ENCODE measurements around the gene RPS3.
"Not testable (repeated sequence)": the region's sequence is repeated elsewhere in the genome, so short reads cannot be mapped to it uniquely, and the experiment has no call there.

RPS3 gene

DNA sequence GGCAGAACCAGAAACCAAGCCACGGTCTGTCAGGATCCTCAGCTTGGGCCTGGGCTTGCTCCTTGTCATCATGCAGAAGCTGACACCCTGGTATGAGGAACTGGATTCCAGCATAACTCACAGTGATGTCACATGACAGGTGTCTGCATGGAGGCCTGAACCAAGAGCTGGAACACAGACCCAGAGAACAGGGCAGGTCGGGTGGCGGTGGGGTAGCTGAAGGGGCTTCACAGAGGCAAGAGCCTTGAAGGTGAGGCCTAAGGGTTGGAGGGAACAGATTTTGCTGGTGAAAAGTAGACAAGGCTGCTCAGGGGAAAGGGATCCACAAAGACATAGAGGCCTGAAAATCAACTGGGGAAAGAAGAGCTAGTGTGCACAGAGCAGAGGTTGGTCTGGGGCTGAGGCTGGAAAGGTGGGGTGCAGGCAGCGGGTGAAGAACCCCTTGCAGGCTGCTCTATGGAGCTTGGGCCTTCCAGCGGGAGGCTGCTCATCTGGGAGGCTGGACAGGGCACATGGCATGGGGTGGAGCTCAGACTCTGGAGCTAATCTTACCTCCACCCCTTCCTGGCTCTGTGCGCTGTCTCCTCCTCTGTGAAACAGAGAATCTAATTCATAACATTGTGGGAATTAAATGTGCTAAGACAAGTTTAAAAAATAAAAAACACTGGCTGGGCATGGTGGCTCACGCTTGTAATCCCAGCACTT, 18.4 kb upstream of the RPS3 start:
- FAIRE-seq: no peak

DNA sequence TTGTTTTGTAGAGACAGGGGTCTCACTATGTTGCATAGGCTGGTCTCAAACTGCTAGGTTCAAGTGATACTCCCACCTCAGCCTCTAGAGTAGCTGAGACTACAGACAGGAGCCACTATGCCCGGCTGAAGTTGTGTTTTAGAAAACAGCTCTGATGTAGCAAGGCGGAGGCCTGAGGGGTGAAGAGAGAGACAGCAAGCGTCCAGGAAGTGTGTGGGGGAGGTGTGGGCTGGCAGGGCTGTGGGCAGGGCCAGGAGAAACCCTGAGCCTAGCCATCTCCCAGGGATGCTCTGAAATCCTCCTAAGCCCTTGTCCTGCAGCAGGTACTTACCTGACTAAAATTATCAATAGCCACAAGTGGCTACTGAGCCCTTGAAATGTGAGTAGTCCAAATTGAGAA, 16.1 kb upstream of the RPS3 start:
- FAIRE-seq: no peak

DNA sequence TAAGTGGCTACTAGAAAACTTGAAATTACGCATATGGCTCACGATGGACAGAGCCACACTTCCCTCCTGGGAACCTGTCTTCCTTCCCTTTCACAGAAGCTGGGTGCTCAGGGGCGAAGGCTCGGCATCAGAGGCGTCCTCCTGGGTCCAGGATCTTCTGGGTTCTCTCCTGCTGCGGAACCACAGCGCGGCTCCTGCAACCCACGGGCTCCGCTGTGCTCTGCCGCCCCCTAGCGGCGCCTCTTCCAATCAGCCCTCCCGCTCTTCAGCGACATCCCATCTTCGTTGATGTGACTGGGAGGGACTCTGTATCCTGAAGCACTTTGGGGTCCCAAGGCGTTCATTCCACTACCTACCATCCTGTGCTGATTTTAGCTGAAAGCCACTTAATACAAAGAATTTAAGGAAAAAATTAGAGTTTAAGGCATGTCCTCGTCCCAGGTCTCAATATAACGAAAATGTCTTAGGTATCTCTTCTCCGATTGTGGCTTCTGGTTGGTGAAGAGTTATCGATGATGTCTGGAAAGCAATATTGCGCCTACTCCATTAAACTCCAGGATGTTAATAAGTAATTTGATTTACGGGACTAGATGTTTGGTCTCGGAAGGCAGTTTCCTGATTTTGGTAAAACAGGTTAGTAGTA, 14.8 kb upstream of the RPS3 start:
- no peak for FAIRE-seq

DNA sequence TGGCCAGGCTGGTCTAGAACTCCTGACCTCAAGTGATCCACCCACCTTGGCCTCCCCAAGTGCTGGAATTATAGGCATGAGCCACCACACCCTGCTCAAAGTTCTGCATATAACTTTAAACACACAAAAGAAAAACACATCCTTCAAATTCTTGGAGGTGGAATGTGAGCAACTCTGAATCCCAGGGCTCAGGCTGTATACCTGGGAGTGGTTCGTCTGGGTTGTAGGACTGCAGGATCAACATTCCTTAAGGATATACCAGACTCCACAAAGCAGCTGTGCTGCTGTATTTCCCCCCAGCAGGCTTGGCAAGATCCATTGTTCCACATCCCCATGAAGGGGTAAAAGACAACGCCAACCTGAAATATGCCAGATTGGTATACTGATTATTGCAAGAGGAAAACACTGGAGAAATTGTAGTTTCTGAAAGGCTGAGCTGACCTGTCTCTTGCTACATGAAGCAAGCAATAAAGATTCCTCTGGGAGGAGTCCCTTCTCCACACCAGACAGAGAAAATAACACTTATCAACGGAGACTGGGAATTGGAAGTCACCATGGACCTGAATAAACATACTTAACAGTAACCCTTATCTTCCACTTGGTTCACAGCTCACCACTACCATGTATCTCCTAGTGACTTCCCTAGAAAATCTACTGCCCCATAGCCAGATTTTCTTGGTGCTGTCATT, 12.2 kb upstream of the RPS3 start:
- FAIRE-seq: no peak

DNA sequence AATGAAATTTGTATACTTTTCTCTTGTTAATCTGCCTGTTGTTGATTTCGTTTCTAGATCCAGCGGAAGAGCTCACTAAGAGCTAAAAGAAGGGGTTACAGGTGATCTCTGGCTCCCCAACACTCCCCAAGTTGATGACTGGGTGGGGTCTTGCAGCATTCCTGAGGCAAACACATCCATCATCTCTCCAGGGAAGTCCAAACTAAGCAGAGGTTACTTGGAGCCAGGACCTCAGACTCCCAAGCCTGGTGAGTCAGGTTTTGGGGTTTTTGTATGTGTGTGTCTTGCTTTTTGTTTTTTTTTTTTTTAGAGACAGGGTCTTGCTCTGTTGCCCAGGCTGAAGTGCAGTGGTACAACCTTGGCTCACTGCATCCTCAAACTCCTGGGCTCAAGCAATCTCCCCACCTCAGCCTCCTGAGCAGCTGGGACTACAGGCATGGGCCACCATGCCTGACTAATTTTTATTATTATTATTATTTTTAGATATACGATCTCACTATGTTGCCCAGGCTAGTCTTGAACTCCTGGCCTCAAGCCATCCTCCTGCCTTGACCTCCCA, 11.5 kb upstream of the RPS3 start:
- no peak for FAIRE-seq

DNA sequence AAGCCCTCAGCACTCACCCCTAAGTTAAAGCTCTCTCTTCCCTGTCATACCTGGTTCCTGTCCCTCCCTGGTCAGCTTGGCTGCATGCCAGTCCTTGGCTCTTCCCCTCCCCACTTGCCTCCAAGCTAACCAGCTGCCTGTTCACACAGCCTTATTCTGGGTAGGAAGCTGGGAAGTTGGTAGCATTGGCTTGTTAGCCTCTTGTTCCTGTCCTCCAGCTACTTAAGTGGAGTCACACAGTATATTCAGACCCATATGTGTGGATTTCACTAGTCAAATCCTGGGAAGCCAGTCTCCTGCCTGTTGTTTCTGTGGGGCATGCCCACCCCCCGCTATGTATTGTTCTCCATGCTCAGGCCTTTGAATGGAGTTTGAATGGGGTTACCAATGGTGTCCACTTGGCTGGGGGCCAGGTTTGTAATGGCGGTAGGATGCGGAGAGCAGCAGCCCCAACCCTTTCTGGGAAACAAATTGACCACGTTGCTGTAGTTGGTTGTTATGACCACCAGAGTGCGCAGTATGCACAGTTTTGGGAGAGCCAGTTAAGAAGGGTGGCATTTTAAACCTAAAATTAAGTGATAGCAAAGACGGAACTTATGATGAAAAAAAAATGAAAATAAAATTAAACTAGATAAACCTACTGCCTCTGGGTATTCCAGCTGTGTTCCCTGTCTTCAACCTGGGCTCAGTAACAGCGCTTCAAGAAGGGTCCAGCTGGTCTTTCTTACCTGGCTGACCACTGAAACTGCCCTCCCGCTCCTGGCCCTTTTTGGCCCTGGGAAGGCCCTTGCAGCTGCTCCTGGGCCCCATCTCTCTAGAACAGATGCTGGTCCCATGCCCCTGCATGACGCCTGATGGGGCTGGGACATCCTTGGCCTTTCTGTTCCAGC, 10.7 kb upstream of the RPS3 start:
- FAIRE-seq: peak; percentile 73

DNA sequence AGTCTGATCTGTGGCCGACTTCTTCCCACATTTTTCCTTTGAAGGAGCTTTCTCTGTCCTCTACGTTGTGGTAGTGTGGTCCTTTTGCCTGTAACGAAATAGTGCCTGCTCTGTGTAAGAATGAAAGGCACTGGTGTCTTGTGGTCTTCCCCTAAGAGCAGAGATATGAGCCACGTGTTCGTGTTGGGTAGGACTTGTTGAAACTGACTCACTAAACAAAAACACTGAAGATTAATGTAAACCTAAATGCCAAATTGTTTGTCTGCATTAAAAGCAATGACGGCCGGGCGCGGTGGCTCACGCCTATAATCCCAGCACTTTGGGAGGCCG, 10.1 kb upstream of the RPS3 start:
- FAIRE-seq: no peak

DNA sequence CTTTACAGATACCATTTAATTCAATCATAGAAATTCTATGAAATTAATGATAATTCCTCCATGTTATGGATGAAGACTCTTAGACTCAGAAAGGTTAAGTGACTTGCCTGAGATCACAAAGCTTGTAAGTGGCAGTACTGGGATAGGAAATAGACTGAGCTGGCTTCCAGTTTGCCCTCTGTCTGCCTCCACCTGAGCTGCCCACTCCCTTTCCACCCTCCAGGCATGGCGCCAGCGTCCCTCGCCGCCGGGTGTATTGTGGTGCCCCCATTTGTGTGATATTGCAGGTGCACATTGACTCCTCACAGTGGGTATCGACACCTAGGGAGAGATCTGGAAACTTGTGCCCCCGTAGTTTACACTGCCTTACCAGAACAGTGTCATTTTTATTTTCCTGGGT, 9.4 kb upstream of the RPS3 start:
- no peak for FAIRE-seq

DNA sequence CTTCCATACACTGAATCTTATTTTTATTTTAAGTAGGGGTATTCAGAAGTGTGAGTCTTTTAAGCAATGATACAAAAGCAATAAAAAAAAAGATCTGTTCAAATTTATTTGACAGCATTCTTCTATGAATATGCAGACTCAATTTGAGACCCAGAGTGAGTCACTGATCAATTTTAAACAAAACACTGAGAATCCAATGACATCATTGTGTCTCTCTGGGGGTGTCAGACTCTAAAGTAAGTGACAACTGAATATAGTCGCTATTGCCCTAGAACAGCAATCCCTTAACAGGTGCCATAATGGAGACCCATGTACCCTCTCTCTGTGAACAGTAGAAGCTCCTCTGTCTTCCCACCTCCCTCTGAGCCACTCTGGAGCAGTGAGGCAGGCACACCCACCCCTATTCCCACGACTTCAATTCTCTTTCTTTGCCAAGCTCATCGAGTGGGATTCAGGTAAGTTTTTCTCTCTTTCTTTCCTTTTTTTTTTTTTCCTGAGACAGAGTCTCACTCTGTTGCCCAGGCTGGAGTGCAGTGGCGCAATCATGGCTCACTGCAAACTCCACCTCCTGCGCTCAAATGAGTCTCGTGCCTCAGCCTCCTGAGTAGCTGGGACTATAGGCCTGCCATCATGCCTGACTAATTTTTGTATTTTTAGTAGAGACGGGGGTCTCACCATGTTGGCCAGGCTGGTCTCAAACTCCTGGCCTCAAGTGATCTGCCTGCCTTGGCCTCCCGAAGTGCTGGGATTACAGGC, 5.1 kb upstream of the RPS3 start:
- FAIRE-seq: no peak

DNA sequence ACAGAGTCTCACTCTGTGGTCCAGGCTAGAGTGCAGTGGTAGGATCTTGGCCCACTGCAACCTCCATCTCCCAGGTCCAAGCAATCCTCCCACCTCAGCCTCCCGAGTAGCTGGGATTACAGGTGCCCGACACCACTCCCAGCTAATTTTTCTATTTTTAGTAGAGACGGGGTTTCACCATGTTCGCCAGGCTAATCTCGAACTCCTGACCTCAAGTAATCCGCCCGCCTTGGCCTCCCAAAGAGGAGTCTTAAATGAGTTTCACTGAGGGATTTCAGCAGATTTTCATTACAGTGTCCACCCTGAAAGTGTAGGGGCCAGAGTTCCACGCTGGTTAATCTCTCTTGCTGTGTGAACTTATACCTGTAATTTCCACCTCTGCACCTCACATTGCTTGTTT, 412 bp upstream of the RPS3 start:
- no peak for FAIRE-seq

DNA sequence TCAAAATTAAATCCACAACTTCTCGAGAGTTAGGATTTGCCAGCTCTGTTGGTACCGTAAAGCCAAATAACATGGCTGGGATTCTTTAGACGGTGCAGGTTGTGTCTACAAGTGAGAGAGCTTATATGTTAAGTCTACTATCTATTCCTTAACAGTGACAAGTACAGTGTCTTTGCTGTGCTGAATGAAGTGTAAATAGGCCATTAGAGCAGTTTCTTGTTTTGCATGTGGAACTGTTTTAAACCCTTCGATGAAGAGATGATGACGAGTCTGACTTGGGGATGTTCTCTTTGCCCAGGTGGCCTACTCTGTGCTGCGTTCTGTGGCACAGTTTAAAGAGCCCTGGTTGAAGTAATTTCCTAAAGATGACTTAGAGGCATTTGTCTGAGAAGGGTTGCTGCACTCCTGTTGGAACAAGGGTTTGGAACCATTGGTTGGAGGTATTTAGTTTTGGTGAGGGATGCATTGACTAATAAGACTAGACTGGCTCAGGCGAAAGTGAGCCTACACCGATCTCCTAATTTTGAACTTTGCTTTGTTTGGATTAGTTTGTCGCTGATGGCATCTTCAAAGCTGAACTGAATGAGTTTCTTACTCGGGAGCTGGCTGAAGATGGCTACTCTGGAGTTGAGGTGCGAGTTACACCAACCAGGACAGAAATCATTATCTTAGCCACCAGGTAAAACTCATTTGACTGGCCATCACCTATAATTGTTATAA, 988 bp downstream of the RPS3 start:
- FAIRE-seq: no peak

DNA sequence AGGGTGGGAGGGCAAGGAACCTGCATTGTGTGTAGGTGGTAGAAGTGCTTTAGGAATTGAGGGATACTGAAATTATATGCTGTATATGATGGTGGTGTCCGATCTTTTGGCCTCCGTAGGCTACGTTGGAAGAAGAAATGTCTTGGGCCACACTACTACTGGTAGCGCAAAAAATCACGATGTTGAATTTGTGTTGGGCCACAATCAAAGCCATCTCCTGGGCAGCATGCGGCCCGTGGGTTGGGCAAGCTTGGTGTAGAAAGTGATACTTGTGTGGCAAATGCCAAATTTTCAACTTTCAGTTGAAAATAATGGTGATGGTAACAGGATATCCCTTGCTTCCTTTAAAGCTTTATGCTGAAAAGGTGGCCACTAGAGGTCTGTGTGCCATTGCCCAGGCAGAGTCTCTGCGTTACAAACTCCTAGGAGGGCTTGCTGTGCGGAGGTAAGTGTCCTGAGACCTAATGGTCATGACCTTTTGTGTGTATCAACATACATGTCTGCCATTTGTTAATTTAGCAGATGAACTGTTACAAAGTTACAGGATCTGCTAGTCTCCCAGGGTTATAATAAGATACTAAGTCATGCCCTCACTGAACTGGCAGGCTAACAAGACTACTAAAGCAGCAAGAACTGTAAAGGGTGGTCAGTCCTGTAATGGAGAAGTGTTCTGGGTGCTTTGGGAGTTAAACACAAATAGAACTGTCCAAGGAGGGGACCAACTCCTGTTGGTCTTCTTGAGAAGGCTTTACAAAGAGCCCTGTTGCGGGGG, 2.9 kb downstream of the RPS3 start:
- no peak for FAIRE-seq

DNA sequence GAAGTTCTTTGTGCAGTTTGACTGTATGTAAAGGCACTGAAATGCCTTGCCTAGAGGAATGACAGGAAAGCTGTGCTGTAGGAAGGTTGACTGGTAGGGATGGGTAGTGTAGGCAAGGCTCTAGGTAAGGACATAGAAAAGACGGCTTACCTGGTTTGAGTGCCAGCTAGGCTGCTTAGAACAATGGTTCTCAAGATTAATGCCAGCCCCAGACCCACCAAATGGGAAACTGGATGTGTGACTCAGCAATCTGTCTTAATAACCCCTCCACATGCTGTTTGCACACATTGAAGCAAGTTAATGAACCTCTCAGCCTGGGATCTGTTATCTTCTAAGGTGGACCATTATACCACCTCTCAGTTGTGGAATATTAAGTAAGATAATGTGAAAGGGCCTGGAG, 3.7 kb downstream of the RPS3 start:
- FAIRE-seq: no peak

DNA sequence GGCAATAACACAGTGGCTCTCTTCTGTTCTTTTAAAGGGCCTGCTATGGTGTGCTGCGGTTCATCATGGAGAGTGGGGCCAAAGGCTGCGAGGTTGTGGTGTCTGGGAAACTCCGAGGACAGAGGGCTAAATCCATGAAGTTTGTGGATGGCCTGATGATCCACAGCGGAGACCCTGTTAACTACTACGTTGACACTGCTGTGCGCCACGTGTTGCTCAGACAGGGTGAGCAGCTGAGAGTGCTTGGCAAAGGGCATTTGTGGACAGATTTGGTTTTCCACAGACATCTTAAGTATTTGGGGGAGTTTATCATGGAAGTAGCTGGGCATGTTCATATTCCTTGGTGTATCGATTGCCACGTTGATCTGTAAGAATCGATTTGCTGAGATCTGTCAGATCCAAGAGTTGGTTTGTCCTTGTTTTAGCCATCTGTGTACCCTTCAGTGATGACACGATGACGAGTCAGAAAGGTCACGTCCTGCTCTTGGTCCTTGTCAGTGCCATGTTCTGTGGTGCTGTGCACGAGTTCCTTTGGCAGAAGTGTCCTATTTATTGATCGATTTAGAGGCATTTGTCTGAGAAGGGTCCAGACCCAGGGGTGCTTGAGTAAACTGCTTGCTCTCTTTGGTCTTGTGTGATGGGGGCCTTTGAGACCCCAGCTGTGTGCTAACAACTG, 4.8 kb downstream of the RPS3 start:
- no peak for FAIRE-seq

DNA sequence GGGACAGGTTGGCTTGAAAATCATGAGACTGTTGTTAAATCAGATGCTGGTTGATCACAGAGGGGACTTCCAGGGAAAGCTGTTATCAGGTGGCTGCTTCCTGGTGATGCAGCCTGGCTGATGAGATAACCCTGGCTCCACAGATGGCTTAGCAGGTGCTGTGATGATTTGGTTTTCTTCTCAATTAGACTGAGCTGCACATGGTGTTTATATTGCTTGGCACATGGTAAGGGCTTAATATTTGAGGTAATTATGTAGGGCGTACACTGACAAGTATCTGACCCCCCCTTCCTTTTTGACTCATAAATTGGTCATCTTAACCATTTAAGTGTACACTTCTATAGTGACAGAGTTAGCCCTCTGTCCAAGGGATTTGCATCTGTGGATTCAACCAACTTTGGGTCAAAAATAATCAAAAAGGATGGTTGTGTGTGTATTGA, 7.0 kb downstream of the RPS3 start:
- no peak for FAIRE-seq

DNA sequence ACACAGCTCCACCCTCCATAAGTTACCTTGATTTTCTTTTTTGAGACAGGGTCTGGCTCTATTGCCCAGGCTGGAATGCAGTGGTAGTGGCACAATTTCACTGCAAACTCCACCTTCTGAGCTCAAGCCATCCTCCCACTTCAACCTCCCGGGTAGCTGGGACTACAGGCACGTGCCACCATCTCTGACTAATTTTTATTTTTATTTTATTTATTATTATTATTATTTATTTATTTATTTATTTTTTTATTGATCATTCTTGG, 9.6 kb downstream of the RPS3 start:
- FAIRE-seq: no peak

DNA sequence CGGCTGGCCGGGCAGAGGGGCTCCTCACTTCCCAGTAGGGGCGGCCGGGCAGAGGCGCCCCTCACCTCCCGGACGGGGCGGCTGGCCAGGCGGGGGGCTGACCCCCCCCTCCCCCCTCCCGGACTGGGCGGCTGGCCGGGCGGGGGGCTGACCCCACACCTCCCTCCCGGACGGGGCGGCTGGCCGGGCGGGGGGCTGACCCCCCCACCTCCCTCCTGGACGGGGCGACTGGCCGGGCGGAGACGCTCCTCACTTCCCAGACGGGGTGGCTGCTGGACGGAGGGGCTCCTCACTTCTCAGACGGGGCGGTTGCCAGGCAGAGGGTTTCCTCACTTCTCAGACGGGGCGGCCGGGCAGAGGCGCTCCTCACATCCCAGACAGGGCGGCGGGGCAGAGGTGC, 10.7 kb downstream of the RPS3 start:
- not testable (repeated sequence) for FAIRE-seq

DNA sequence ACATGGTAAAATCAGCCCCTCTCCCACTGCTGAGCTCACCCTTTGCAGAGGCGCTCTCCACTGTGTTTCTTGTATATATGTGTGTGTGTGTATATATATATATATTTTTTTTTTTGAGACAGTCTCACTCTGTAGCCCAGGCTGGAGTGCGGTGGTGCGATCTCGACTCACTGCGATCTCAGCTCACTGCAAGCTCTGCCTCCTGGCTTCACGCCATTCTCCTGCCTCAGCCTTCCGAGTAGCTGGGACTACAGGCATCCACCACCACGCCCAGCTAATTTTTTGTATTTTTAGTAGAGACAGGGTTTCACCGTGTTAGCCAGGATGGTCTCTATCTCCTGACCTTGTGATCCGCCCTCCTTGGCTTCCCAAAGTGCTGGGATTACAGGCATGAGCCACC, 13.8 kb downstream of the RPS3 start:
- FAIRE-seq: not testable (repeated sequence)

DNA sequence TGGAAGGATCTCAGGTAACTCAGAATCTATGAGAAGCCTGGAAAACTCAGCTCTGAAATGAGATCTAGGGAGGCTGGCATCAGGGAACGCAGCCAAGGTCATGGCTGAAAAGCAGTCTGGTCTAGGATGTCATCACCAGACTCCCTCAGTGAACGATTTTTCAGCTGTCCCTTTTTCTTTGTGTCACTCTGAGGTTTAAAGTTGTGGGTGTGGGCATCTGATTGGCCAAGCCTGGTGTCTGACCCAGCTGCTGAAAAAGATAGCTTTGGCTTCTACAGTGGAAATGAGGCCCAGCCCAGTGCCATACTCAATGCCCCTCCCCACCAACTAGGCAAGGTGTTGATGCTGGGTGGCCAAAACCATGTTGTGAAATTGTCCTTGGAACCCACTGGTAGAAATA, 14.5 kb downstream of the RPS3 start:
- FAIRE-seq: no peak

DNA sequence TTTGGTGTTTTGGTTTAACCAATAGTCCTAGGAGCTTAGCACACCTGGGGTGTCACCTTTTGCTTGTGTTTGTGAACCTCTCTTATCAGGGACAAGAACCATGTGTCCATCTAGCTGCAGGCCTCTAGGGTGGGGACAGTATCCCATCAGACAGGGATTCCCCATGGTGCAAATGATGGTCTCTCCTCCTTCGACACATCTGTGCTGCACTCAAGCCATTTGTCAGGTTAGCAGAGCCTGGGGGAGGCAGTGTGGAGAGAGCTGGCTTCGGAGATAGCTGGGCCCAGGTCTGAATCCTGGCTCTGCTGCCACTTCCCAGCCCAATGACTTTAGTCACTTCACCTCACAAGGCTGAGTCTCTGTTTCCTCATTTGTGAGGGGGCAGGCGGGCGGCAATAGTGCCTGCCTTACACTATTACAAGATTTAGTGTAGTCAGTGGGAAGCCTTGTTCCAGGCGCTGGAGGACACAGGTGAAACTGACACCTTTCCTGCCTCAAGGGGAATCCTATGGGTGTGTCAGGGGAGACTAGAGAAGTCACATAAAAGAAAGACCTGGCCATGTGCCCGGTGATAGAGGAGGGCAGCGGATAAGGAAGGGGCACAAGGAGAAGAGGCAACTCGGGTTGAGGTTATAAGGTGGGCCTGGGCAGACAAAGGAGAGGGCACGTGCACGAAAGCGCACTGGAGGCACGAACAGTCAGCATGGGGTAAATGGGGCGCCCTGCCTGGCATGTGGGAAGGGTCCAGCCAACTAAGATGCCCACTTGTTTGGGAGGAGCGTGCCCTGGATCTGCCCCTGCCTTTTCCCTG, 21.1 kb downstream of the RPS3 start:
- no peak for FAIRE-seq

All from TTC549 (cell line).